ENCODE results near the gene TRIM2.
"Not testable (repeated sequence)": the region's sequence is repeated elsewhere in the genome, so short reads cannot be mapped to it uniquely, and the experiment has no call there.

Gene TRIM2

GRCh38 chr4:153191795-153192363, 12.4 kb upstream of the TRIM2 start:
- no peak for DNase-seq

GRCh38 chr4:153197301-153197700, 6.9 kb upstream of the TRIM2 start:
- no peak for DNase-seq

- no peak for DNase-seq
These were observed 5.5 kb upstream of the TRIM2 start for GRCh38 chr4:153198719-153199118.

- DNase-seq, result not testable (repeated sequence)
These were observed 497 bp upstream of the TRIM2 start for GRCh38 chr4:153203746-153204145.

GRCh38 chr4:153204728-153205648, 745 bp downstream of the TRIM2 start:
- DNase-seq, result no peak

- DNase-seq, result no peak
These were observed 1.5 kb downstream of the TRIM2 start for GRCh38 chr4:153205757-153206156.

- no peak for DNase-seq
These were observed 2.3 kb downstream of the TRIM2 start for GRCh38 chr4:153206534-153206933.

GRCh38 chr4:153207027-153207426, 2.8 kb downstream of the TRIM2 start:
- DNase-seq, result no peak

GRCh38 chr4:153207567-153207966, 3.3 kb downstream of the TRIM2 start:
- no peak for DNase-seq

GRCh38 chr4:153209410-153209809, 5.2 kb downstream of the TRIM2 start:
- DNase-seq, result no peak

- DNase-seq, result no peak
These were observed 6.5 kb downstream of the TRIM2 start for GRCh38 chr4:153210727-153211126.

GRCh38 chr4:153211986-153212728, 7.9 kb downstream of the TRIM2 start:
- DNase-seq, result no peak

- no peak for DNase-seq
These were observed 8.5 kb downstream of the TRIM2 start for GRCh38 chr4:153212736-153213135.

- no peak for DNase-seq
These were observed 11.7 kb downstream of the TRIM2 start for GRCh38 chr4:153215921-153216320.

- no peak for DNase-seq
These were observed 12.3 kb downstream of the TRIM2 start for GRCh38 chr4:153216546-153216945.

- DNase-seq, result no peak
These were observed 13.2 kb downstream of the TRIM2 start for GRCh38 chr4:153217440-153217839.

GRCh38 chr4:153218961-153219360, 14.7 kb downstream of the TRIM2 start:
- DNase-seq, result no peak

- DNase-seq, result no peak
These were observed 16.6 kb downstream of the TRIM2 start for GRCh38 chr4:153220682-153221395.

GRCh38 chr4:153221783-153222706, 17.8 kb downstream of the TRIM2 start:
- peak; percentile 60 for DNase-seq

- DNase-seq, result peak; percentile 51
These were observed 18.6 kb downstream of the TRIM2 start for GRCh38 chr4:153222707-153223426.

GRCh38 chr4:153223427-153223801, 19.2 kb downstream of the TRIM2 start:
- DNase-seq, result no peak

All from NCI-H1092 (cell line).